GM21390 (cell line): ENCODE results near the gene CRB2.

ENCODE experiments used
- ATAC-seq: cut with Tn5 transposase; IDR thresholded peaks from one replicate; pipeline ENCODE4 v1.9.1; 2021; ENCODE audit not compliant: unreplicated experiment

CRB2 gene

GRCh38 chr9:123418506-123418905 lies 62.5 kb downstream of the CRB2 start:
- ATAC-seq: no peak

DNA sequence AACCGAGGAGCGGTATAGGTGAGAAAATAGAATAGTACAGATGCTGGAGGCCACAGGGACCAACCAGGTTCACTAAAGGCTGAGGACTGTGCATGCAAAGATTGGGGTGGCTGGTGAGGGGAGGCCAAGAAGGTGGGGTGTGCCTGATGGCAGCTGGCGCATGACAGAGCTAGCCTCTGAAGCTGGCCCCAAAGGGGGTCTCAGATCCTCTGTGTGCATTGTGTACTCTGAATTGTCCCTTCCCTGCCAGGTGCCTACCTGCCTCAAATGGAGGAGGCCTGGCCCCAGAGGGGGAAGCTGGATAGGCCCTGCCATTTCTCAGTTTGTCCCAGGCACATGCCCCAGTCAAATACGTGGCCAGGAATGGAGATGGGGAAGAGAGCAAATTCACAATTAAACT lies 63.1 kb downstream of the CRB2 start:
- ATAC-seq: no peak

- ATAC-seq: no peak
Measured at GRCh38 chr9:123419721-123420591, 64.0 kb downstream of the CRB2 start.

DNA sequence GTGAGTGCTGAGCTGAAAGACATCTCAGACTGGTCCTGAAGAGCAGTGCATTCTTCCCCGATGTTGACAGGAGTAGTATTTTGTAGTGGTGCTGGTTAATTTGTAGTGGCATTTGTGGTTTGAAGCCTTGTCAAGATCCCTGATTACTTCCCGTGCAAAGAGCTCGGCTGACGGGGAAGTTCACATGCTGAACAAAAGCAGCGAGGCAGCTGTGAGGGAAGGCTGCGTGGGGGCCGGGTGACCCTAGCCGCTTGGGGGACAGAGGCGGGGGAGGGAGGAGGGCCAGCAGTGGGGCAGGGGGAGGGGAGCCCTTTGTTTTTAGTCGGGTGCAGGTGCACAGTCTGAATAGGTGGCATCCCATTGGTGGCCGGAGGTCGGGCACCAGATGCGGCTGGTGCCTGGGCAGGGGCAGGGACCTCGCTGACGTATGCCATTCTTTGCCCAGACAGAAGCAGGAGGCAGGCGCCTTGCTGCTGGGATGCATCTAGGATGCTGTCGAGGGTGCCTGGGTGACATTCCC lies 64.7 kb downstream of the CRB2 start:
- ATAC-seq: no peak

GRCh38 chr9:123421186-123421585 lies 65.2 kb downstream of the CRB2 start:
- no peak for ATAC-seq

- no peak for ATAC-seq
Measured at GRCh38 chr9:123421801-123422455, 65.9 kb downstream of the CRB2 start.

DNA sequence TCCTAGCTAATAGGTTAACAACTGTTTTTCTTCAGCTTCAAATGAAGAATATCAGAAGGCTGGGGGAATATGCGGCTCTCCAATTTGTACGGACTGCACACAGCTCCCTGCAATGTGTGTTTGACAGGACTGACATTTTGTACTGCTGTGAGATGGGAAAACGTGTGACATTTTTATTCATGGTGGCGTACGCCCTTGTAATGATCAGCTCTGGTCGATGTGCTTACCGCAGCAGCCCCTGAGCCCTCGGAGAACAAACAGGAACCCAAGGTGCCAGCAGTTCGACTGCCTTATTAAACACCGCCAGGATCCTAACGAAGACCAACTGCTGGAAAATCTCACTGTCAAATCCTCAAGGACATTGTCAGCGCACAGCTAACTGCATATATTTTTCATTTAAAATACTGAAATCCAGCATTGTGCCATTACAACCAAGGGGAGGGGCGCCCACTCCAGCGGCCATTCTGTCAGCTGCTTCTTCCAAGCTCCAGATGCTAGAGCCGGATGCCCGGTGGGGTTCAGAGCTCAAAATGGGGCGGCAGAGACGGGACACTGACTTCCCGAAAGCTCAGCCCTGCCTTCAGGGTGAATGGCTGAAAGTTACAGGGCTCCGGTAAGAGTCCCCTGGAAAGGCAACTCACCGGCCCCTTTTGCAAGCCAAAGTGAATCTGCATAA lies 66.8 kb downstream of the CRB2 start:
- no peak for ATAC-seq

DNA sequence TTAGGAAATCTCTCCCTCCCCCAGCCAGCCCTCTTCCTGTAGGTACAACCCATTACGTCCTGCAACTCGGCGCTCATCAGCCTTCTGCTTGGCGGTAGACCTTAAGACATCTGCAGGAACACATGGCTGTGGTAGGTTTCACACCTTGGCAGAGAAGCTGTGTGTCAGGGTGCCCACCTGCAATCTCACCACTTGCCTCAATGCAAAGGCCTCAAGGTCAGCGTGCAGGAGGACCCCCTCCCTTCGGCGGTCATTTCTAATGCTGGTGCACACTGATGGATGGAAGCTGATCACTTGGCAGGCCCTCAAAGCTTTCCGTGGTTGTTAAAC lies 67.3 kb downstream of the CRB2 start:
- ATAC-seq: no peak

DNA sequence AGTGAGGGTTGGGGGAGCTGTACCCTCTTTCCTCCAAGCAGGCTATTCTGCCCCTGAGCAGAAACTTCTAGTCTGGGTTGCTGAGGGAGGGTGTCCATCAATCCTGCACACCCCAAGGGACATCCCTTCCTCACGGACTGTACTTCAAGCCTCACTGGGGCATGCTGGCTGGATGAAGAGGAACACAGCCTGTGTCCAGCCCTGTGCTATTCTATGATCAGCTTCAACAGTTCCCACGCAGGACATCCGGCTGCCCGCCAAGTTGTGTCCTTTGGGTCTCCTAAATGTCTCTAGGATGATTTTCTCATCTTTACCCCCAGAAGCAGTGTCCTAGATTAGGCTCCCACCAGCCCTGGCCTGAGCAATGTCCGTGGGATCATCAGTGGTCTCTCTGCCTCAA lies 68.1 kb downstream of the CRB2 start:
- no peak for ATAC-seq

- ATAC-seq: no peak
Measured at GRCh38 chr9:123424552-123425225, 68.7 kb downstream of the CRB2 start.

DNA sequence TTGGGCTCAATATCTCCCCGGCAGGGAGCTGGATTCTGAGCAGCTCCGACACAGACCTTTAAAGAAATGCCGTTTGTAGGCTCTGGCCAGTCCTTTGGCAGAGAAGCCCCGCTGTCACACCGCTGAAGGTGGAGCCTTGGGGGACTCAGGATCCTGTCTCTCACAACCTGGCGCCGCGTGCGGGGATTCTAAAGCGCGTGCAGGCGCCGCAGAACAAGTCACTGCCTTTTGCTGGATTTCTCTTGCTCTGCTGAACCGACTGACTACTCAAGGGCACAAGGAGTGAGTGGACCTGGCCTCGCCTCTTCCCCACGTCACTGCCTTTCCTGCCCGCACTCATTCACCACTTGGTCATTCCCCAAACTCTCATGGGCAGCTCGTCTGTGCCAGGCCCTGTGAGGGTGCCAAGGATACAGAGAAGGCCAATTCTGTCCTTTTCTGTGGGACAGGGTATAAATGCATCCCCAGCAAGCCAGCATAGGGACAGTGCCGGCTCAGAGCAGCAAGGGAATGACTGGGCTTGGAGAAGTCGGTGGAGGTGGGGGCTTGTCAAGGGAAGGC lies 69.3 kb downstream of the CRB2 start:
- ATAC-seq: no peak

DNA sequence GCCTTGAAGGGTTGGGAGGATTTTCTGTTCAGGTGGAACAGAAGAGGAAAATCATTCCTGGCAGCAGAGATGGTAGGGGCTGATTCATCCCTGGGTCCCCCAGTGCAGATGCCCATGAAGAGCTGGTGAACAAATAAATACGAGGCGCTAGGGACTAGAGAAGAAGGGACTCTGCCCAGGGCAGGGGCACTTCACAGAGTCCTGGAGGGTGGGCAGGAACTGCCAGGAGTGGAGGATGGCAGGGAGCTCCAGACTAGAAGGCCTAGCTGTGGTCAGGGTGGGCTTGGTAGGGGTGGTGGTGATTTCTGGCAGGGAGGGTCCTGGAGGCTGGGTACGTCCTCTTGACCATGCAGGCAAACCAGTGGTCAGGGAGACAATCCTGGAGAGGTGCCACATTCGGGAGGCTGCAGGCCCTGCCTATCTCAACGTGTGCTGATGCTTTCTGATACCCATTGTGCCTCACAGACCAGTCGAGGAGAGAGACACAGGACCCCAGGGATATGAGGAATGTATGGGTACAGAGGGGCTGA lies 69.9 kb downstream of the CRB2 start:
- ATAC-seq: no peak

- ATAC-seq: peak; percentile 78
Measured at GRCh38 chr9:123426406-123426805, 70.4 kb downstream of the CRB2 start.
